Transverse colon (tissue), 4 donors: ENCODE results near the gene VTI1A. TPM values are rescaled to one million over a fixed set of nuclear protein-coding genes. Genes with fewer than 3 reads are reported as not detected.

ENCODE experiments used
- DNase-seq: peaks from one replicate; pipeline ENCODE4 v3.0.0-alpha.2; 2019
- H3K27ac ChIP-seq, 4 donors: fragments of 200-600 bp; sonication (generic); 2 replicates each; pipeline ENCODE4 v1.5.1; 2016 to 2018; ENCODE audit warnings: inconsistent platforms in 4 of 4
- H3K27me3 ChIP-seq: fragments of 200-600 bp; sonication (generic); 2 replicates; pipeline ENCODE4 v1.5.1; 2017; ENCODE audit warnings: inconsistent platforms
- H3K36me3 ChIP-seq, 4 donors: fragments of 200-600 bp; sonication (generic); 2 replicates each; pipeline ENCODE4 v1.5.1; 2017 to 2019; ENCODE audit warnings: inconsistent platforms in 4 of 4
- H3K4me1 ChIP-seq, 4 donors: fragments of 200-600 bp; sonication (generic); 2 replicates each; pipeline ENCODE4 v1.5.1; 2017 to 2020; ENCODE audit warnings: inconsistent platforms in 4 of 4
- H3K4me3 ChIP-seq, 4 donors: fragments of 200-600 bp; sonication (generic); 1 replicate in 1 of 4; 2 replicates in 3 of 4; pipeline versions ENCODE4 v1.5.1 to v1.6.1; 2017 to 2019; ENCODE audit warnings: inconsistent platforms in 4 of 4
- H3K9me3 ChIP-seq, 2 donors: fragments of 200-600 bp; sonication (generic); 2 replicates each; pipeline ENCODE4 v1.5.1; 2017 to 2019; ENCODE audit warnings: inconsistent platforms in 2 of 2
- EP300 ChIP-seq: sonication (generic); formaldehyde crosslinking; IDR thresholded peaks from one replicate; pipeline ENCODE4 v1.6.1; 2017; ENCODE audit warnings: antibody characterized with exemption, low read depth
- POLR2A ChIP-seq: fragments of 450-650 bp; IDR thresholded peaks from one replicate; pipeline ENCODE4 v1.6.1; 2016; ENCODE audit warnings: antibody characterized with exemption, mild to moderate bottlenecking, moderate library complexity
- POLR2AphosphoS5 ChIP-seq, 3 donors: sonication (generic); formaldehyde crosslinking; IDR thresholded peaks; one replicate each; pipeline ENCODE4 v1.6.1; 2016; ENCODE audit warnings: antibody characterized with exemption in 3 of 3
- WGBS, 2 donors: methylation state at CpG; one replicate each; pipeline ENCODE4 v1.1.5; 2018; ENCODE audit warnings: low coverage in 1 of 2; 5-methylcytosine and 5-hydroxymethylcytosine counted together
- in situ Hi-C, 4 donors: fragments of 200-750 bp; cut with MboI; loops; one replicate each; pipeline versions ENCODE4 v1.15.0 to v1.15.1; 2017; ENCODE audit warnings: low sequenced_read_pairs in 3 of 4, low pct_ligation_motif_present in 1 of 4, low pct_unique_long_range_greater_than_20kb in 1 of 4
- intact Hi-C: fragments of 100-400 bp; cut with DNase I; formaldehyde crosslinking; loops from one replicate; pipeline ENCODE4 v1.15.1; 2023; ENCODE audit warnings: low total_unique reads
- total RNA-seq, 4 donors: library from RNA; depleted of rRNA; stranded (reverse); fragments of >200 nt; gene quantifications; one replicate each; pipeline ENCODE4 v1.1.0, GENCODE V29; 2016
- TF ChIP-seq, protein P1 (sequence below), 5 experiments: fragments of 200-600 bp in 3 of 5; fragments of 450-650 bp in 2 of 5; sonication (generic) in 3 of 5; IDR thresholded peaks; 1 replicate in 2 of 5; 2 replicates in 3 of 5; pipeline ENCODE4 v1.5.1; 2016 to 2017; ENCODE audit warnings: antibody characterized with exemption in 5 of 5, inconsistent platforms in 3 of 5, mild to moderate bottlenecking in 2 of 5, moderate library complexity in 1 of 5

The VTI1A gene
- total RNA-seq, 4 donors from 2014 or later = 65.8 to 211 (median 149) TPM

DNA sequence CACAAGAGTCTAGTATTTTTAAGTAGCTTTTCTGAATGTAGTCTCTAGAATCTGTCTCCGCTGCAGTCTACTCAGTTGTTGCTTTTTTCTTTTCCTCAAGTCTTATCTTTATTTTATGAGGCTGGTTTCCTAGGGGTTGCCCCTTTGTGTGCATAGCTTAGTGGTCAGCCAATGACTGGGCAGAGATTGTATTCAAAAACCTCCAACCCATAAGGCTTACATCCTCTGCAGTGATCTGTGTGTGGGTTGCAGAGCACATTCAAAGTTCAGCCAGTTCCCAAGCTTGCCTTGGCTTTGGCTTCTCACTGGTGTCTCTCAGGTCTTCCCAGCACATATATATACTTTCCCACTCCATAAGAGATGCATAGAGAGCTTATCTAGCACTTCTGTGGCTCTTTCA lies 343.0 kb downstream of the VTI1A start:
- TF ChIP-seq EP300 (no peak), POLR2AphosphoS5 (IDR thresholded peaks at IDR 0.05) (no peak), POLR2A (no peak)
- TF ChIP-seq, protein P1, sequence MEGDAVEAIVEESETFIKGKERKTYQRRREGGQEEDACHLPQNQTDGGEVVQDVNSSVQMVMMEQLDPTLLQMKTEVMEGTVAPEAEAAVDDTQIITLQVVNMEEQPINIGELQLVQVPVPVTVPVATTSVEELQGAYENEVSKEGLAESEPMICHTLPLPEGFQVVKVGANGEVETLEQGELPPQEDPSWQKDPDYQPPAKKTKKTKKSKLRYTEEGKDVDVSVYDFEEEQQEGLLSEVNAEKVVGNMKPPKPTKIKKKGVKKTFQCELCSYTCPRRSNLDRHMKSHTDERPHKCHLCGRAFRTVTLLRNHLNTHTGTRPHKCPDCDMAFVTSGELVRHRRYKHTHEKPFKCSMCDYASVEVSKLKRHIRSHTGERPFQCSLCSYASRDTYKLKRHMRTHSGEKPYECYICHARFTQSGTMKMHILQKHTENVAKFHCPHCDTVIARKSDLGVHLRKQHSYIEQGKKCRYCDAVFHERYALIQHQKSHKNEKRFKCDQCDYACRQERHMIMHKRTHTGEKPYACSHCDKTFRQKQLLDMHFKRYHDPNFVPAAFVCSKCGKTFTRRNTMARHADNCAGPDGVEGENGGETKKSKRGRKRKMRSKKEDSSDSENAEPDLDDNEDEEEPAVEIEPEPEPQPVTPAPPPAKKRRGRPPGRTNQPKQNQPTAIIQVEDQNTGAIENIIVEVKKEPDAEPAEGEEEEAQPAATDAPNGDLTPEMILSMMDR (IDR thresholded peaks at IDR 0.05) = no peak
- H3K36me3 ChIP-seq = no peaks in the 10 kb centered on the region
- H3K4me3 ChIP-seq = no peak overlapping the region
- no peak for DNase-seq
- H3K27me3 ChIP-seq = no peaks in the 10 kb centered on the region
- H3K9me3 ChIP-seq = peaks cover 0 to 5% of the 10 kb centered on the region in 2 donors
- intact Hi-C loops = no loop called here
- 100% methylated on average over 1 of the region's 1 CpG for WGBS, 2 donors
- in situ Hi-C loops = no loop called here
- H3K27ac ChIP-seq = no peak overlapping the region
- H3K4me1 ChIP-seq = peaks cover 0 to 41% (median 30%) of the 10 kb centered on the region in 4 donors

DNA sequence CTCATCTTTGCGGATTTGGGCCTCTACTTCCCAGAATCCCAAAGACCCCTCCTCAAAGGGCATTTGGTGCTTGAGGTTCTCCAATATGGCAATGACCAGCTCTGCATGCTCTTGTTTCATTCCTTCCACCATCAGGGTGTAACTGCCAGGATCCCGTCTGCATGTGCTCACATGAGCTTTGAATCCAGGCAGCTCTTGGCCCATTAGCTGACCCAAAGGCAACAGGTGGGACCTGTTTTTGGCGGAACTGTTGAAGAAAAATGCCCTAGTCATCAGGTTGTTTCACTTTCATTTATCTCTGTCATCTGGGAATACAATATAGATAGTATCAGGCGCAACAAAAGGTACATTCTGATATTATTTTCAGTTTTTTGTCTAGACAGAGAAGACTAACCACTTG lies 343.9 kb downstream of the VTI1A start:
- no peak for TF ChIP-seq POLR2A
- no peak for TF ChIP-seq EP300
- TF ChIP-seq POLR2AphosphoS5 (IDR thresholded peaks at IDR 0.05) = no peak
- TF ChIP-seq, protein P1 (IDR thresholded peaks at IDR 0.05) = no peak
- H3K27me3 ChIP-seq = no peaks in the 10 kb centered on the region
- DNase-seq = no peak
- H3K4me1 ChIP-seq = peaks cover 0 to 41% (median 30%) of the 10 kb centered on the region in 4 donors
- no peaks in the 10 kb centered on the region for H3K36me3 ChIP-seq
- H3K4me3 ChIP-seq = no peak overlapping the region
- in situ Hi-C loops (no loop called here), intact Hi-C loops (no loop called here)
- peaks cover 0 to 5% of the 10 kb centered on the region in 2 donors for H3K9me3 ChIP-seq
- WGBS, 2 donors = 94 to 100% methylated on average over 1 to 4 of the region's 4 CpGs
- no peak overlapping the region for H3K27ac ChIP-seq

DNA sequence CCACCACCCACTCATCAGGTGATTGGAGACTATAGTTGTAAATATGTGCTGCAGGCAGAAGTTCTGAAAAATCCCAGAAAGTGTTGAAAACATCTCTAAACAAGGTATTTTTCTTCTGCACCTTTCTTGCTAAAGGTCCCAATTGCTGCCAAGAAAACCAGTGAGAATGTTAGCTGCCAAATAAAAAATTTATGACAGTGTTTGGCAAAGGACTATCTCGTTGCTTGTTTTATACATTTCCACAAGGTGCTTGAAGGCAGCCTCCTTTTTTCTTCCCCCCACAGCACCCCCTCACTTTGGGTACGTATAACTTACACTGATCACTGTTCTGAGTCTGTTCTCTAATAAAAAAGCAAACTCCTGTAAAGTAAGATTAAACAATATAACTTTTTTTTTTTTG lies 344.4 kb downstream of the VTI1A start:
- 41 to 58% methylated on average over 2 of the region's 2 CpGs for WGBS, 2 donors
- Histone ChIP-seq H3K4me1 (peaks cover 0 to 41% (median 30%) of the 10 kb centered on the region in 4 donors), H3K36me3 (no peaks in the 10 kb centered on the region), H3K4me3 (no peak overlapping the region), H3K27me3 (no peaks in the 10 kb centered on the region), H3K9me3 (peaks cover 0 to 5% of the 10 kb centered on the region in 2 donors), H3K27ac (peak overlapping the region in 3 of 4 donors; percentile 72 to 77 (median 74))
- DNase-seq = no peak
- in situ Hi-C loops (no loop called here), intact Hi-C loops (no loop called here)
- no peak for TF ChIP-seq EP300
- TF ChIP-seq POLR2AphosphoS5 (IDR thresholded peaks at IDR 0.05) = no peak
- TF ChIP-seq, protein P1 (IDR thresholded peaks at IDR 0.05) = no peak
- TF ChIP-seq POLR2A = no peak

DNA sequence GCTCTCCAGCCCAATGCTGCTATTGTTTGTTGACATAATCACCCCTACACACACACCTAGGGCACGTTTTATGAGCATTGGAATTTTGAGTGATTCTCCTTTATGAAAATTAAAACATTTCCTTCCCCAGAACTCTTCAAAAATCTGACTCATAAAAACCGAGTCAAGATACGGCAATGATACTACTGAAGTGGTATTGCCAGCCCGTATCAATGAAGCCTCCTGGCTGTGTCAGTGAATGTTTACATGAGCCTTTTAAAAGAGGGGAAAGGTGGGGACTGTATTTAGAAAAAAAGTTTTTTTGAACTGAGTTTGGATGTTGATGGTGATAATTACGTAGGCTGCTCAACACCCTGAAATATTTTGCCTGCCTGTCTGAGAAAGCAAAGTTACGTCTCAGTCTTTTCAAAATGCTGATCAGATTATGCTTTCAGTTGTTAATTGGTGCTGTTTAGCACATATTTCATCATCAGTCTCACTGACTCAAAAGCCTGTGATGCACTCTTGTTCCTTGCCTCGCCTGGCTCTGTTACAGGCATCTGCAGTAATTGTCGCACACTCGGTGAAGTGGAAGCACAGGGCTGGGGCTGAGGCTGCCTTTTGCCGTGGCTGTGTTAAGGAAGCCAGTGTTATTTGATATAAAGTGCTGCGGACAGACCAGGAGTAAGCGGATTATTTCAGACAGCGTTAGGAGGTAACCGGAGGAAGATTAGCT lies 345.6 kb downstream of the VTI1A start:
- no peaks in the 10 kb centered on the region for H3K36me3 ChIP-seq
- H3K9me3 ChIP-seq = peaks cover 0 to 5% of the 10 kb centered on the region in 2 donors
- in situ Hi-C loops (no loop called here), intact Hi-C loops (no loop called here)
- peak overlapping the region; percentile 72 to 80 (median 76) for H3K27ac ChIP-seq
- peak overlapping the region in 1 of 4 donors; percentile 13 for H3K4me3 ChIP-seq
- H3K4me1 ChIP-seq = peaks cover 0 to 41% (median 30%) of the 10 kb centered on the region in 4 donors
- WGBS, 2 donors = 35 to 45% methylated on average over 7 to 14 of the region's 14 CpGs
- no peaks in the 10 kb centered on the region for H3K27me3 ChIP-seq
- peak; percentile 70 for DNase-seq
- TF ChIP-seq POLR2AphosphoS5 (IDR thresholded peaks at IDR 0.05) (peak in 2 of 3 donors; percentile 52 to 83), EP300 (no peak), POLR2A (peak; percentile 47)
